HG02885 (cell line): ENCODE data around the gene CP.
"Not testable (repeated sequence)": the region's sequence is repeated elsewhere in the genome, so short reads cannot be mapped to it uniquely, and the experiment has no call there.

Experiments
- ATAC-seq: cut with Tn5 transposase; IDR thresholded peaks from one replicate; pipeline ENCODE4 v1.9.1; 2021; ENCODE audit warnings: mild to moderate bottlenecking; ENCODE audit not compliant: unreplicated experiment, poor library complexity

The CP gene

DNA sequence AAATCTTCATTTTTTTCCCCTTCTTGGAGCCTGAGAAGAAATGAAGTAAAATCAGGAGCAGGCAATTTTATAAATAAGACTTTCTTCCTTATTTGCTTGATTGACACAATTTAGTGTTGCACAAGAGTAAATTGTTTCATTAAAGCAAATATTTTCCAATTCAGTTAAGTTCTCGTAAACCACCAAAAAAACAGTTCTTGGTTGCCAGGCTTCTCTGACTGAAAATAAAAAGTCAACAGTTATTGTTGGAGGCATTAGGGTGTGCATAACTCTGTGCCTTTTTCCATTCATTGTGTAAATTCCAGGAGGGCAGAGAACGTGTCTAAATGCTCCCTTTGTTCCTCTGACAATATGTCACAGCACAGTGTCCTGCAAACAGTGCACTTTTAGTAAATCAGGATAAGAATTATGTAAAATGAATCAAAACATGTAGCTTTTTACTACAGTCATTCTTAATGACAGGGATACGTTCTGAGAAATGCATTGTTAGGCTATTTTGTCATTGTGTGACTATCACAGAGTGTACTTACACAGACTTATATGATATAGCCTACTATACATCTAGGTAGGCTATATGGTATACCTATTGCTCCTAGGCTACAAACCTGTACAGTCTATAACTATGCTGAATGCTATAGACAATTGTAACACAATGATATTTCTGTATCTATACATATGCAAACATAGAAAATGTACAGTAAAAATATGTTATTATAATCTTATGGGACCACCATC lies at the start of gene CP:
TSS of gene CP (minus strand) at position 47 of the 735 bp plus-strand sequence. CDS start at position 10, 37 bp downstream.
- no peak for ATAC-seq

DNA sequence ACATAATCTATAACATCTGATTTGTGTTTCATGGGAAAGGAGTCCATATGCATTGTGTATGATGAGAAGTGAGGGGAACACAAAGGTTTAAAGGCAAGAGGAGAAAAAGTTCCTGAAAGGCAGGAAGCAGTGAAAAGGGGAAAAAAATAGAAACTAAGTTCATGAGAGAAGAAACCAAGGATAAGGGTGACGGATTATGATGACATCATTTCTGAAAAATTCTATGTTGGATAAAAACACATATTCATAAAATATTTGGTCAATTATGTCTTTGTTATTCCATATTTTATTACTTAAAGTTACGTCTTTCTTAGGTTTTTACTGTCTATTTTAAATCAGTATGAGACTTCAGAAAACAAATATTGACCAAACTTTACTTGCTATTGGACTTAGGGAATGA lies 48.6 kb upstream of the CP start:
- ATAC-seq, result no peak

DNA sequence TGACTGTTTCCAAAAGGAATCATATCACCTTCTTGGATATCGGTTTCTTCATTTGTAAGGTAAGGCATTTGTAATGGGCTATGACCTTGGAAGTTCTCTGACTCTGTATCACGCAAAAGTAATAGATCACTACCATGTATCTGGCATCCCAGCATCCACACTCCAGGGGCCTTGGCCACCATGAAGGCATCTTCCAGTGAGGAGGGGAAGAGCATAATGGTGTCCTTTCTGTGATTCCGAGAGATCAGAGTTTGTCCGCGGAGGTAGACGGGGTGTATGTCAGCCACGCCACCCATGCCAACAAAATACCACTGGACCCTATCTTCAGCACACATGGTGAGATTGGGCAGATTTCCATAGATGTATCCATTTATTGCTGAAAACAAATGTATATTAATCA lies 48.1 kb upstream of the CP start:
- no peak for ATAC-seq

DNA sequence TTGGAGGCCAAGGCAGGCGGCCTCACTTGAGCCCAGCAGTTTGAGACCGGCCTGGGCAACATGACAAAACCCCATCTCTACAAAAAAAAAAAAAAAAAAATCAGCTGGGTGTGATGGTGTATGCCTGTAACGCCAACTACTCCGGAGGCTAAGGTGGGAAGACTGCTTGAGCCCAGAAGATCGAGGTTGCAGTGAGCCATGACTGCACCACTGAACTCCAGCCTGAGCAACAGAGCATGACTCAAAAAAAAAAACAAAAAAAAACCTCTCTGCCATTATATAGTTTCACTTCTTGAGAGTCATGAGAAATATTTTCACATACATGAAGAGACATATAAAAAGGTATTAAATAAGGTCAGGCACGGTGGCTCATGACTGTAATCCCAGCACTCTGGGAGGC lies 45.9 kb upstream of the CP start:
- peak; percentile 87 for ATAC-seq

DNA sequence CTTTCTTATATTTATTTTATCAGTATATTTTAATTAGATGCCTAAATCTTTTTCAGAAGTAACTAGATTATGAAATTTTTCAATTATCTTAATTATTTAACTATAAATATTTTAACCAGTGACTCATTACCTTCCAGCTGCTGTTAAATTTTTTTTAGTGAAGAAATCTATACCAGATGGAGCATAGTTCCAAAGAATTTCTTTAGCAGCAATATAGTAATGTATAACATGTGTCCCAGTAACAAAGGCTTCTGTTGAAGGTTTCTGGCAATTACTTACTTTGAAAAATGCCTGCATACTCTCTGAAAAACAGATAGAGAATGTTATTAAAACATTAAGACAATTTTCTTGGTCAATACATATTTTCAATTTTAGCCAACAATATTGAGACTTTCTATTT lies 45.1 kb upstream of the CP start:
- ATAC-seq, result no peak

DNA sequence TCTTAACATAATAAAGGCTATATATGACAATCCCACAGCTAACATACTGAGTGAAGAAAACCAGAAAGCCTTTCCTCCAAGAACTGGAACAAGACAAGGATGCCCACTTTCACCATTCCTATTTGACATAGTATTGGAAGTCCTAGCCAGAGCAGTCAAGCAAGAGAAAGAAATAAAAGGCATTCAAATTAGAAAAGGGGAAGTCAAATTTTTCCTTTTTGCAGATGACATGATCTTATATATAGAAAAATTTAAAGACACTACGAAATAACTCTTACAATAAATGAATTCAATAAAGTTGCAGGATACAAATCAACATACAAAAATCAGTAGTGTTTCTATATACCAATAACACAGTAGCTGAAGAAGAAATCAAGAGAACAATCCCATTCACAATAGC lies 42.2 kb upstream of the CP start:
- no peak for ATAC-seq

DNA sequence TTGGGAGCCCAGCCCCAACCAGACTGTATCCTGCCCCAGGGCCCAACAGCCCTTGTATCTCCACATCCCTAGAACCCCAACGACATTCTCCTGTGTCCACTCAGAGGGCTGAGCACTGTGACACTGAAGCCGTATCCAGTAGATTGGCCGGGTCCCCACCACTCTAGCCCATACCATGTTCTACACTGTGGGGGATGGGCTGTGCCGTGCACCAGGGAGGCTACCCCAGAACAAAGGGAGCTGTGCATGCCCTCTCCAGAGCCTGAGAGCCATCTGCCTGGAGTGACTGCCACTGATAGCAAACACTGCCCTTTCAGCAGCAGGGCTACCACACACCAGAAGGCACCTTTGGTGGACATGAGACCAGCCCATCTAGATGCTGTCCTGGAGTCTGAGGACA lies 37.1 kb upstream of the CP start:
- no peak for ATAC-seq

DNA sequence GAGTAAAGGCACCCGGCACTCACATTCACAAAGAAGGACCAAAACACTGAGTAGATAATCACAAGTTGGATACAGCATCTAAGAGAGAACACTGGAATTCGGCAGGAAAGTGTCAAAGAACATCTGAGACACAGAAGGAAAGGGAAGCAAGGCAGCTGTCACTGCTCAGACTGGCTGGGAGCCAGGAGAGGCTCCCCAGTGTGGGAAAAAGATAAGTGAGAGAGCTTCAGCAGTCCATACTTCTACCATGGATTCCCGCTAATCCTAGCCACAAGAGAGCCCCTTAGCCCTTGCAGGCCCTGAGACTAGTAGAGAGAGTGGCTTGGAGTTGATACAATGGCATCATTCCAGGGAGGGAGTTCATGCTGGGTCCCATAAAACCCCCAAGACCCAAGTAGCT lies 36.7 kb upstream of the CP start:
- ATAC-seq, result no peak

DNA sequence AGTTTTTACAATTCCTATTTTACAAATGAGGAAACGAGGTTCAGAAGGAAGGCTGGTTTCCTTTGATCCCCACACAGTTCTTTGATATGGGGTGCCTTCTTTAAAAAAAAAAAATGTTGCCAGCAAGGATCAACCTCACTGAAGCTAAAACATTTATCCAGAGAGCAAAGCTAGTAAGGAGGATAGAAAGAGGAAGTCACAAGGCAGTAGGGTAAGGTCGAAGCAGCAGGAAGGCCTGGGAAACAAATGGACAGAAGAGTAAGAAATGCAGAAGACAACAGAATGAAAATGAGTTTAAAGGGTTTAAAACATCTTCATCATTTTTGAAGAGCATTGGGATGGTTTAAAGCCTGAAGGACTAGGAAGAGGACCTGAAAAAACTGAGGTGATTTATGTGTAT lies 30.6 kb upstream of the CP start:
- no peak for ATAC-seq

DNA sequence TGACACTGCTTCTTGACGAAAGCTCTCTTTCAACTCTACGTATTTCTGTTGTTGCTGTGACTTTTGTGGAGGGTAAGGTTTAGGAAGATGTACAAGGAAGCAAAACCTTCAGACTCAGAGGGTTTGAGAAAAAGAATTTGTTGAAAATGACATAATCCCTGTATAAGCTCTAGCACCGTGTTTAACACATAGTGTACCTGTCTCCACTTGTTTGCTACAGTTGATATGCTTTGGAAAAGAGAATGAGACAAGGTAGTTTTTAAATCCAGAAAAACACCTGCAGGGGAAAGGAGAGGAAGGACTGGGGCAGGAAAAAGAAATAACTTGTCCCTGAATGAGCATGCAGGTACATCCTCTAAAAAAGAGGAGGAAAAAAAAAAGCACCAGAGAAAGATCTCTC lies 29.6 kb upstream of the CP start:
- no peak for ATAC-seq

DNA sequence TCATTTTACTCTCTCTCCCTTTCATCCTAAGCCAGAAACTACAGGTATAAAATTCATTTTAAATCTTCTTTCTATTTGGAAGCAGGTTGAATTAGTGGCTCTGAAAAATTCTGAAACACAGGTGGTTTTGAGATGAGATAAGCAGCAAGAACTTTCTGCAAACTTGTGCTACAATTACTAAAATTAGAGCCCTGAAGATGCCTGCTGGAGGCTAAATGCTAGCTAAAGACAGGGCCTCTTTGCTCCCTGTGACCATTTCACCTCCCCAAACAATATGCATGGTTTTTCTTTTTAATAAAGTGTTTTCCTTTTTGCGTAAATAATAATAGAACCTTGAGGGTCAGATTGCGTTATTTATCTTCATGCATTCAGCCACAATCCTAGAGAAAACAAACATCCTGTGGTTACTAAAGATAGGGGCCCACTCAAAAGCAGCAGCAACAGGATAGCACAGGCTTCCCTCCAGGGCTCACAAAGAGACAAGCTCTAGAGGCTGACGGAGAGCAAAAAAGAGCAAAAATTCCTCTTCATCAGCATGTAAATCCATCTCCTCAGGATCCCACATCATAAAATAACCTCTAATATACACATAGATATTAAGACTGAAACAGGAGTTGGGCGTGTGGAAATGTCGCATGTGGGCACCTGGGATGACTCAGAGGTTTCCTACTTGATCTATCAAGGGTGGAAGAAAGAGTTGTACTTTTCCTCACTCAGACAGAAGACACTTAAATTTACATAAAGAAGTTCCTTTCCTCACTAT lies 26.5 kb upstream of the CP start:
- ATAC-seq, result peak; percentile 59

DNA sequence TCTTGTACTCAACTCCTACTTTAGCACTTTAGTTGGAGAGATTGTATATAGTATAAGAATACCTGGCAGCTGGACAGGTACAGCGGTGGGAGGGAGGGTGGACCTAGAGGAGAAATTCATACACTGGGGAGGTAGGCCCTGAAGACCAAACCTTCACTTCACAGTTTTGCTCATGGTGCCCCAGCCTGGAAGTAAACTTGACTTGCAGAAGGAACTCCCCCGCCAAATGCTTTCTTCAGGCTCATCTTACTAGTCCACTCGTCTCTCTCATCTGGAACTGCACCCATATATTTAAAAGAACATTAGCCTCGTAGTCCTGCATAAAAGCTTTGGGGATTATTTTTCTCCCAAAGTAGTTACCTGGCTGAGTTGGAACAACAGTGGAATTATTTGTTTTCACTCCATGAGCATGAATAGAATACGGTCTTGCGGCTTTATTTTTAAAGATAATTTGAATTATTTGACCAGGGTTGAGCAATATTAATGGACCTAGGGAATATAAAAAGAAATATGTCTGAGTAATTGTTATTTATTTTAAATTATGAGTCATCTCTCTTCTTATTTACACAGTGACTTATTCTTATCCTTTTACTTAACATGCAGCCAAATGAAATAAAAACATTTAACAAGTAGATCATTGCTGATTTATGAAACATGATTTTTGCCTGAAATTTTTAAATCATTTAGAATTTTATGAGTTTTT lies 25.5 kb upstream of the CP start:
- ATAC-seq, result no peak

DNA sequence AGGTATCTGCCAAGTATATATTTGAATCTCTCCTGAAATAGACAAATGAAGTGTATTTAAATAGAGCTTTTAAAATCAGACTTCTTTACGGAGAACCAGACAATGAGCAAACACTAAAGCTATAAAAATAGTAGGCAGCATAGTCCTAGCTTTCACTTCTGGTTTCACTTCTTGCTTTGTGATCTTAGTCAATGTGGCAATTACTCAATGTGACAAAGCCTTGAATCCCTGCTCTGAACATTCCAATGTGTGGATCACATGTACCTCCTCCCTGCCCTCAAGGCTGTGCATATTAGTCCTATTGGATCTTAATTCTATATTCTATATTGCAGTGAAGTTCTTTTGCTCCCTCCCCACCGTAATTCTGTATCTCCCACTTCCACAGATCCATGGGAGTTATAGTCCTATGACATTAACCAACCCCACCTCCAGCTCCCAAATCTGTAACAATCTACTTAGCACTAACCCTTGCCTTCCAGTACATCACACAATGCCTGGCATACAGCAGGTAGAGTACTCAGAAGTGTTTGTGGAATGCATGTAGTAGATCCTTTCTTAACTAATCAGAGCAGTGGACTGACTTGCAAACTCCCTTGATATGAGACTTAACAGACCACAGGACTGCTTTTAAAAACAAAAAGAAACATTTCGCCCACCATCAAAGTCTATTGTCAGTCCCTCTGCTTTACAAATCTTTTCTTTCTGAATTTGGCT lies 24.3 kb upstream of the CP start:
- ATAC-seq, result peak; percentile 80

DNA sequence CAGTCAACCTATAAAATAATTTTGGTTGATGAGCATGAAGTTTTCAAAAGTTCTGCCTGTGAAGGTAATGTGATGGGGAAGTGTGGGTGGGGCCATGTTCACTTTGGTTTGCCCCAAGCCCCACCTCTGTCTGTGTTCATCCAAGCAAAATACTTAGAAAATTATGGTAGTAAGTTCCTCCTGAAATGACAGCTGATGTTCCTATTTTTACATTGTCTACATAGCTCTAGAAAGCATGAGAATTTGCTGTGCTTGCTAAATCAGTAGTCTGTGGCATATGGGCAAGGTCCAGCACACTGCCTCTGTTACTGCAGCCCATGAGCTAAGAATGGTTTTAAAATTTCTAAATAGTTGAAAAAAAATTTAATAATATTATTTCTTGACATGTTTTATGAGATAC lies 21.9 kb upstream of the CP start:
- peak; percentile 39 for ATAC-seq

DNA sequence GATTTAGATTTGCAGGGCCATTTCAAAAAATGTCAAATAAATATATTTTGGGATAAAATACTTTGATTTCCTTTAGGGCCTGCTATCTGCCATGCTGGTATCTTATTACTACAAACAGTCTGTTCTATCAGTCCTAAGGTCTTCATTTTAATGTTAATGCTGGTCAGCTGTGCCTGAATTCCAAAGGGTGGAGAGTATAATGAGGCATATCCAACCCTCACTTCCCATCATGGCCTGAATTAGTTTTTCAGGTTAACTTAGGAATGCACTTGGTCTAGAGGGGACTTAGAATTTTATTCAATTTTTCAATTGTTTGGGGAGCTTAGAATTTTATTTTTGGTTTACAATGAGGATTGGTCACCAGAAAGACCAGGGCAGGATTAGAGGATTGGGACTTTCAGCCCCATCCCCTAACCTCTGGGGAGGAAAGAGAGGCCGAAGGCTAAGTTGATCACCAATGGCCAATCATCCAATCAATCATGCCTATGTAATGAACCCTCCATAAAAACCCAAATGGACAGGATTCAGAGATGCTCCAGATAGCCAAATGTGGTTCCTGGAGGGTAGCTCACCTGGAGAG lies 17.8 kb upstream of the CP start:
- ATAC-seq, result no peak

DNA sequence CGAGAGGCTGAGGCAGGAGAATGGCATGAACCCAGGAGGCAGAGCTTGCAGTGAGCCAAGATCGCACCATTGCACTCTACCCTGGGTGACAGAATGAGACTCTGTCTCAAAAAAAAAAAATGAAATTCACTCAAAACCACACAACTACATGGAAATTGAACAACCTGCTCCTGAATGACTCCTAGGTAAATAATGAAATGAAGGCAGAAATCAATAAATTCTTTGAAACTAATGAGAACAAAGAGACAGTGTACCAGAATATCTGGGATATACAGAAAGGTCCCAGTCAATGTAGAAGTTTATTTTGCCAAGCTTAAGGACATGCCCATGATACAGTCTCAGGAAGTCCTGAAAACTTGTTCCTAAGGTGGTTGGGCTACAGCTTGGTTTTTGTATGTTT lies 16.6 kb upstream of the CP start:
- ATAC-seq, result not testable (repeated sequence)

DNA sequence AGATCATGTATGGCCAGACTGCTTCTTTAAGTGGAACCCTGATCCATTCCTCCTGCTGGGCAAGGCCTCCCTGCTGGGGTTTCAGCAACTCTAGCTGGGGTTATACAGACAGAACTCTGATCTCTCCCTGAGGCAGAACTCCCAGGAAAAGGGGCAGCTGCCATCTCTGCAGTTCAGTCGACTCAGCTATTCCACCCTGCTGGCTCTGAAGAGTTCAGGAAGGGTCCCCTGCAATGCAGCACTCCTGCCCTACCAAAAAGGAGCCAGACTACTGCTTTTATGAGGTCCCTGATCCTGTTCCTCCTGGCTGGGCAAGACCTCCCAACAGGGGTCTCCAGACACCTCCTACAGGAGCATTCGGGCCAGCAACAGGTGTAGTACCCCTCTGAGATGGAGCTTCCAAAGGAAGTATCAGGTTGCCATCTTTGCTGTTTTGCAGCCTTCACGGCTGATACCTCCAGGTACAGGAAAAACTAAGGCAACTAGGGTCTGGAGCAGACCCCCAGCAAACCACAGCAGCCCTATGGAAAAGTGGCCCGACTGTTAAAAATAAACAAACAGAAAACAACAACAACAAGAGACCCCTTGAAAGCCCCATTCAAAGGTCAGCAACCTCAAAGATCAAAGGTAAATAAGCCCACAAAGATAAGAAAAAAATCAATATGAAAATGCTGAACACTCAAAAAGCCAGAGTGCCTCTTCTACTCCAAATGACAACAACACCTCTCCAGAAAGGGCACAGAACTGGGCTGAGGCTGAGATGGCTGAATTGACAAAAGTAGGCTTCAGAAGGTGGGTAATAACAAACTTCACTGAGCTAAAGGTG lies 14.2 kb upstream of the CP start:
- no peak for ATAC-seq

DNA sequence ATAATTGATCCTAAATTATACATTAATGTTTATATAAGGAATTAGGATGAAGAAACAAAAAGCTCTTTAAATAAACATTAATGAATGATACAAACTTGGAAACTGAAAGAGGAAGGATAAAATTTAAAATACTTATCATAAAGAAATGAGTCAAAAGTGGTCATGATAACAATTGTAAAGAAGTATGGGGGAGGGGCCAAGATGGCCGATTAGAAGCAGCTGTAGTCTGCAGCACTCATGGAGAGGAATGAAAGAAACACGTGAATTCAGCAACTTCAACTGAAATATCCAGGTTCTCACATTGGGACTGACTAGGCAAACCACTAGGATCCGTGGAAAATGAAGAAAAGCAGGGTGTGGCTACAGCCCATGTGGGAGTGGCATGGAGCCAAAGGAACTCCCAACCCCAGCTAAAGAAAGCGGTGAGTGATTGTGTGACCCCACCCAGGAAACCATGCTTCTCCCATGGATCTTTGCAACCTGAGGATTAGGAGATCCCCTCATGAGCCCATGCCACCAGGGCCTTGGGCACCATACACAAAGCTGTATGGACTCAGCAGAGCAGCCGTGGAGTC lies 13.1 kb upstream of the CP start:
- ATAC-seq, result no peak

DNA sequence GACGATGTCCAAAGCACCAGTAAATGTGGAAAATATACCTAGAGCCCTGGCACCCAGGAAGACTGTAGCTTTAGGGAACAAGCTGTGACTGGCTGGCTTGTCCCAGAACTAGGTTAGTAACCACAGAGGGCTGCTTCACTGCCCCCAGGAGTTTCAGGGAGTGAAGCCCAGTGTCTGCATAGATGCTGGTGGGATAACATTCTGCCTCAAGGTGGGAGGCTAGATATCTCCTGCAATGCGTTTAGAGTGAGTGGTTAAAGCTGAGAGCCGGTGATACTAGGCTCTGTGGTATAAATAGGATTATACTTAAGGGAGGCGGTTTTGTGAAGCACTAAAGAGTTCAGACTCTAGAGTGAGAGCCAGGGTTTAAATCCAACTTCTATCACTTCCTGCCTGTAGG lies 11.7 kb upstream of the CP start:
- no peak for ATAC-seq
